ENCODE results near the gene ELF1.

Gene ELF1

DNA sequence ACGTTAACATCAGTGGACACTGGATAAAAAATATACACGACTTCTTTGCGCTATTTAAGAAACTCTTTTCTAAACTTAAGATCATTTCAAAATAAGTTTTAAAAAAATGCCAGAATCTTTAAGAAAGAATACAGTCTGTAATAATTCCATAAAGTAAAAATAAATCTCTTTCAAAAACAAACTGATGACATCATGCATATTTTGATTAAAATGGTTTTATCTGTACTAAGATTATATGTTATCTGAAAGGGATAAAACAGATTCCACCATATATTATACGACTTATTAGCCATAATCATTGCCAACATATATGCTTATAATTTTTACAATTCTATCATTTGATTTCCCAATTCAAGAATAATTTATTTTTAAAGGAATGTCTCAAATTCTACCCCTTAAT, 15.3 kb upstream of the ELF1 start:
- no peaks in the 10 kb centered on the region for H3F3A ChIP-seq (ENCODE audit: insufficient read depth, low read length)
- no peaks in the 10 kb centered on the region for H4K20me1 ChIP-seq (ENCODE audit: insufficient read depth, low read length)
- no peaks in the 10 kb centered on the region for H3K36me3 ChIP-seq (ENCODE audit: insufficient read depth, low read length)
- peaks cover 24% of the 10 kb centered on the region for H3K4me1 ChIP-seq (ENCODE audit: insufficient read depth, low read length, severe bottlenecking)
- H3K27ac ChIP-seq (ENCODE audit: low read depth, low read length, poor library complexity, severe bottlenecking): no peak overlapping the region
- no peaks in the 10 kb centered on the region for H3K27me3 ChIP-seq (ENCODE audit: insufficient read depth, low read length)
- H3K9me3 ChIP-seq (ENCODE audit: low read length): no peaks in the 10 kb centered on the region
- no peaks in the 10 kb centered on the region for H3K9me2 ChIP-seq (ENCODE audit: low read depth, low read length)
- H3K9ac ChIP-seq (ENCODE audit: low read length): no peak overlapping the region
- TF ChIP-seq CTCF (IDR thresholded peaks at IDR 0.05; ENCODE audit: low read length): no peak
- no peak for TF ChIP-seq EZH2 (IDR thresholded peaks at IDR 0.05; ENCODE audit: borderline replicate concordance, low read length)
- no peaks in the 10 kb centered on the region for H3K79me2 ChIP-seq (ENCODE audit: insufficient read depth, low read length)
- no peak overlapping the region for H3K4me2 ChIP-seq (ENCODE audit: low read length)
- H3K4me3 ChIP-seq (ENCODE audit: low read depth, low read length, poor library complexity, severe bottlenecking): no peak overlapping the region
- H2AFZ ChIP-seq (ENCODE audit: low read length): no peak overlapping the region

- peak overlapping the region; percentile 8 for H3K27ac ChIP-seq (ENCODE audit: low read depth, low read length, poor library complexity, severe bottlenecking)
- H3K4me2 ChIP-seq (ENCODE audit: low read length): no peak overlapping the region
- H3K9me2 ChIP-seq (ENCODE audit: low read depth, low read length): no peaks in the 10 kb centered on the region
- peaks cover 24% of the 10 kb centered on the region for H3K4me1 ChIP-seq (ENCODE audit: insufficient read depth, low read length, severe bottlenecking)
- H3F3A ChIP-seq (ENCODE audit: insufficient read depth, low read length): no peaks in the 10 kb centered on the region
- H3K9ac ChIP-seq (ENCODE audit: low read length): no peak overlapping the region
- H2AFZ ChIP-seq (ENCODE audit: low read length): 0 out of 2 replicates have a peak overlapping the region, but pooled peaks have one; percentile 32
- H3K9me3 ChIP-seq (ENCODE audit: low read length): no peaks in the 10 kb centered on the region
- no peaks in the 10 kb centered on the region for H3K27me3 ChIP-seq (ENCODE audit: insufficient read depth, low read length)
- TF ChIP-seq EZH2 (IDR thresholded peaks at IDR 0.05; ENCODE audit: borderline replicate concordance, low read length): no peak
- no peak for TF ChIP-seq CTCF (IDR thresholded peaks at IDR 0.05; ENCODE audit: low read length)
- no peaks in the 10 kb centered on the region for H3K36me3 ChIP-seq (ENCODE audit: insufficient read depth, low read length)
- no peaks in the 10 kb centered on the region for H3K79me2 ChIP-seq (ENCODE audit: insufficient read depth, low read length)
- H4K20me1 ChIP-seq (ENCODE audit: insufficient read depth, low read length): no peaks in the 10 kb centered on the region
- H3K4me3 ChIP-seq (ENCODE audit: low read depth, low read length, poor library complexity, severe bottlenecking): no peak overlapping the region
These were observed 13.7 kb upstream of the ELF1 start for GRCh38 chr13:41032691-41033376.

DNA sequence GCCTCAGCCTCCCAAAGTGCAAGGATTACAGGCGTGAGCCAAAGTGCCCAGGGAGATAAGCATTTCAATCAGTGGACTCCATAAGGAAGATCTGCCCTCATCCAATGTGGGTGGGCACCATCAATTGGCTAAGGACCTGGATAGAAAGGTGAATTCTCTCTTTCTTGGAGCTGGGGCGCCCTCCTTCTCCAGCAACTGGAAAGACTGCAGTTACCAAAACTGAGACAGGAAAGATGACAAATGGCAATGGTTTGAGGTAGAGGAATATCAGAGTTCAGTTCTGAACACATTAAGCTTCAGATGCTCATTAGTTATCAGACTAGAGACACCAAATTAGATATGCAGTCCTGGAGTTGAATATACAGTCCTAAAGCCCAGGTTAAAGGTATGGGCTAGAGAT, 10.5 kb upstream of the ELF1 start:
- H3K27ac ChIP-seq (ENCODE audit: low read depth, low read length, poor library complexity, severe bottlenecking): no peak overlapping the region
- no peaks in the 10 kb centered on the region for H3F3A ChIP-seq (ENCODE audit: insufficient read depth, low read length)
- H3K4me1 ChIP-seq (ENCODE audit: insufficient read depth, low read length, severe bottlenecking): peaks cover 32% of the 10 kb centered on the region
- no peak overlapping the region for H3K4me2 ChIP-seq (ENCODE audit: low read length)
- H3K36me3 ChIP-seq (ENCODE audit: insufficient read depth, low read length): no peaks in the 10 kb centered on the region
- no peaks in the 10 kb centered on the region for H3K79me2 ChIP-seq (ENCODE audit: insufficient read depth, low read length)
- no peaks in the 10 kb centered on the region for H3K9me3 ChIP-seq (ENCODE audit: low read length)
- H4K20me1 ChIP-seq (ENCODE audit: insufficient read depth, low read length): no peaks in the 10 kb centered on the region
- H3K9ac ChIP-seq (ENCODE audit: low read length): no peak overlapping the region
- H3K27me3 ChIP-seq (ENCODE audit: insufficient read depth, low read length): no peaks in the 10 kb centered on the region
- TF ChIP-seq CTCF (IDR thresholded peaks at IDR 0.05; ENCODE audit: low read length) (peak; percentile 47; the same call in 1 of the 2 replicates), EZH2 (IDR thresholded peaks at IDR 0.05; ENCODE audit: borderline replicate concordance, low read length) (no peak)
- H3K4me3 ChIP-seq (ENCODE audit: low read depth, low read length, poor library complexity, severe bottlenecking): no peak overlapping the region
- no peaks in the 10 kb centered on the region for H3K9me2 ChIP-seq (ENCODE audit: low read depth, low read length)
- no peak overlapping the region for H2AFZ ChIP-seq (ENCODE audit: low read length)

Data from OCI-LY1 (cell line).